TTC549 (cell line): ENCODE results near the gene TOR1A.
"Not testable (repeated sequence)": the region's sequence is repeated elsewhere in the genome, so short reads cannot be mapped to it uniquely, and the experiment has no call there.

Experiments used
- FAIRE-seq: peaks from 2 replicates; lab custom pipeline; 2012; peaks lifted over from hg19 to GRCh38; lab: Jason Lieb, UNC

The TOR1A gene

GRCh38 chr9:129781131-129781530 lies 42.8 kb downstream of the TOR1A start:
- FAIRE-seq = no peak

- FAIRE-seq = no peak
Measured at GRCh38 chr9:129779560-129780190, 44.3 kb downstream of the TOR1A start.

- FAIRE-seq = no peak
Measured at GRCh38 chr9:129778469-129778868, 45.5 kb downstream of the TOR1A start.

DNA sequence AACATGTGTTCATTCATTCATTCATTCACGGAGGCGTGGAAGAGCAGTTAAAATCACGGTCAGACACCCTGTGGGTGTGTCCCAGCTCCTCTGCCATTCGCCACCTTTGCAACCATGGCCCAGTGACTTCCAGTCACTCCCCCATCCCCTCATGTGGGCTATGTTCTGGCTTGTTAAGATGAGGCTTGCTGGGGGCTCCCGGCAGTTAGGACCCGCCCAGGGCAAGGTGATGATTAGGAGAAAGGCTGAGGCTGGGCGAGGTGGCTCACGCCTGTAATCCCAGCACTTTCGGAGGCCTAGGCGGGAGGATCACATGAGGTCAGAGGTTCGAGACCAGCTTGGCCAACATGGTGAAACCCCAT lies 46.2 kb downstream of the TOR1A start:
- FAIRE-seq = no peak

GRCh38 chr9:129776938-129777768 lies 46.8 kb downstream of the TOR1A start:
- no peak for FAIRE-seq

DNA sequence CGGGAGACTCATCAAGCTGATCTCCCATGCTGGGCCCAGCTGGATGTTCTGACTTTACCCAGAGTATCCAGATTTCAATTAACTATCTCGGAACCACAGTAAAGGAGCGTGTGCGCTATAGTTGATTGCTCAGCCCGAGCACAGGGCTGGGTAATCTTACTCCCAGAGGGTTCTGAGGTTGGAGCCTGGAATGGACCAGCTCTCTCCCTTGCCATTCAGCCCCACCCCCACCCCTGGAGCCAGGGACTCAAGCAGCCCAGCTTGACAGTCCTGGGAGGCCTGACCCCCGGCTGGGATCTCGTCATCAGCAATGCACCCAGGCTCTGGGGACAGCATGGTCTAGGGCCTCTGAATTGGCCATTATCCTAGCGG lies 47.4 kb downstream of the TOR1A start:
- FAIRE-seq = no peak

- not testable (repeated sequence) for FAIRE-seq
Measured at GRCh38 chr9:129776096-129776495, 47.8 kb downstream of the TOR1A start.

DNA sequence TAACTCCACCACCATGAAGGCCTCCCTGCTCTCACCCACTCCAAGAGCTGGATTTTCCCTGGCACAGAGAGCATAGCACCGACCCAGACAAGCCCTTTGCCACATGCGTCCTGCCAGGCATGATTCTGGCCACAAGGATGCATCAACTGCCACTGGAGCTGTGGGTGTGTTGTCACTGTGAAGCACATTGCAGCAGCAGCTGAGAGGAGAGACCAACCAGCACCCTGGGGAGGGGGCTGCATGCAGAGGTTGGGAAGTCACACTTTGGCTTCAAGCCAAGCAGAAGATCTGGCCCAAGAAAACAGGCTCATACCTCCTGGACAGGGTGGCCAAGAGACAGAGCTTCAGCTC lies 48.5 kb downstream of the TOR1A start:
- FAIRE-seq = no peak

DNA sequence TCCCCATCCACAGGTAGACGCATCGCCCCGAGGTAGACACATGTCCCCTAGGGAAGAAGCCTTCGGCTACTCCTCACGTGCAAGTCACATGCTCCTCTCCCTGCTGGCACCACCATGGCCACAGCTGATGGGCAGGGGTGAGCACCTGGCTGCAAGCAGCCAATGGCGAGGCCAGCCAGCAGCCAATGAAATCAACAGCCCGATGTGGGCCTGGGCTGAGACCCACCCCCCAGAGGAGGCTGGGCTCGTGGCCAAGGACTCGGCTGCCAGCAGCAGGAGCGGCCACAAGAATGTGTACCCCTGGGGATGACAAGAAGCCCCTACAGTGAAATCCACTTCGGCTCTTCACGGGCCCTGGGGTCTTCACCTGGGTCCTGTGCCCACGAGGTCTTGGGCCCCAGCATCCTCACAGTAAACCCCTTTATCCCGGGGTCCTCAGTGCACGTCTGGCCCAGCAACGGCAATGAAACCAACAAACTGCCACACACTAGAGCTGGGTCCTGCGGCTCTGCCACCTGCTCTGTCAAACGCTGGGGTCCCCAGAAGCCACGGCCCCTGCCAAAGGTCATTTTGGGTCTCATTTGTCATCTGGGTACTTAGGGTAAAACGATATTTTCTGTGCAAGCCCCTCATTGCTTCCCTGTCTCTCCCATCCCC lies 49.0 kb downstream of the TOR1A start:
- no peak for FAIRE-seq

GRCh38 chr9:129773262-129774048 lies 50.5 kb downstream of the TOR1A start:
- no peak for FAIRE-seq

DNA sequence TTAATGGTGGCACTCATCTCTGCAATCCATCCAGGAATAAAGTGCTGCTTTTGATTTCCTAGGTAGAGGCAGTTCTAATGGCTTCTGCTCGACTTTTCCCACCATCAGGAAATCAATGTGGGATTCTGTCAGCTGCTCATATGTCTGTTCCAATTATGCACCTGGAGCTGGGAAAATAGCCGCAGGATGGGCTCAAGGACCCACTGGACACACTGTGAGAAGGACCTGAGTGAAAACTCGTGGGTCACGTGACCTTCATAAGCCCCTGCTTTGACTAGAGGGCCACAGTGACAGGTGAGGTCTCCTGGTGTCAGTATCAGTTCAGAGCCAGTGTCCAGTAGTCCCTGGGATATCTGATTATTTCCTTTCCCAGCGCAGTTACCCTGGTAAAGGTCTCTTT lies 53.2 kb downstream of the TOR1A start:
- FAIRE-seq = no peak

- no peak for FAIRE-seq
Measured at GRCh38 chr9:129769669-129770068, 54.3 kb downstream of the TOR1A start.

DNA sequence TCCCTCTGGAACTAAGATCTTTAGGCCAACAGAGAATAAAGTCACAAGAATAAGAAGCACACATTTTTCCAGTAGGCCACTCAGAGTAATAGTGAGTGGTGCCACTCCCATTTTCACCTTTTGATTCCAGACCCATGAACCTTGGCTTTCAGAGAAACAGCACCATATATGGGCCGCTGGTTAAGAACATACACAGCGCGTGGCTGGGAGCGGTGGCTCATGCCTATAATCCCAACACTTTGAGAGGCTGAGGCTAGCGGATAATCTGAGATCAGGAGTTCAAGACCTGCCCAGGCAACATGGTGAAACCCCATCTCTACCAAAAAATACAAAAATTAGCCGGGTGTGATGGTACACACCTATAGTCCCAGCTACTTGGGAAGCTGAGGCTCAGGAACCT lies 55.5 kb downstream of the TOR1A start:
- no peak for FAIRE-seq

- FAIRE-seq = no peak
Measured at GRCh38 chr9:129765764-129766317, 58.1 kb downstream of the TOR1A start.

GRCh38 chr9:129762985-129763926 lies 60.7 kb downstream of the TOR1A start:
- FAIRE-seq = no peak
